Bronchial smooth muscle cell (primary cell): ENCODE results near the gene KDF1. TPM values are rescaled to one million over a fixed set of nuclear protein-coding genes. Genes with fewer than 3 reads are reported as not detected.

Source experiments
- total RNA-seq: library from RNA; depleted of rRNA; stranded (reverse); fragments of >200 nt; gene quantifications from 2 replicates; pipeline ENCODE4 v1.2.1, GENCODE V29; 2014

The KDF1 gene
- under 0.01 and 0.09 TPM in 2 replicates for total RNA-seq

GRCh38 chr1:26959722-26960624, at the start of gene KDF1:
Gene KDF1 (minus strand): TSS chr1:26960468. CDS start chr1:26952380, 8,088 bp downstream.

DNA sequence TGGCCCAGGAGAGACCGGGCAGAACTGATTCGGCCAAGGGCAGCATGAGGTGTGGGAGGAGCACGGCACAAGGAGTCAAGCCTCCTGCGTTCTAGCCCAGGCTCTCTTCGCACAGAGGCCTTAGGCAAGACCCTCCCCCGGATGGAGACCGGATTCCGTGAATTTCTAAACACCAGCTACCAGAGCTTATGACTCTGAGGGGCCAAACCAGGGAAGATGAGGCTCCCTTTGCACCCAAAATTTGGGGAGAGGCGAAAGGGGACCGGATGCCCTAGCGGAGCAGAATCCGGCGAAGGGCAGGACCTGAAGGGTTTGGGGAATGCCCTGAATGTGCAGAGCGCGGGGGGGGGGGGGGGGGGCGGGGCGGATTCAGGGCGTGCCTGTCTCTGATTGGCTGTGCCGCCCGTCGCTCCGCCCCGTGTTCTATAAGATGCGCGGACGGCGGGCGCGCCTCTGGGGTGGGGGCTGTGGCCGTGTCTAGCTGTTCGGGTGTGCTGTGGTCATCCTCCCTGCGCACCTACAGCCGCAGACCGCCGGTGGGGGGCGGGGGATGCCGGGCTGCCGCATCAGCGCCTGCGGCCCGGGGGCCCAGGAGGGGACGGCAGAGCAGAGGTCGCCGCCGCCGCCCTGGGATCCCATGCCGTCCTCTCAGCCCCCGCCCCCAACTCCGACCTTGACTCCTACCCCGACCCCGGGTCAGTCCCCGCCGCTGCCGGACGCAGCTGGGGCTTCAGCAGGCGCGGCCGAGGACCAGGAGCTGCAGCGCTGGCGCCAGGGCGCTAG, 33.2 kb upstream of the KDF1 start, which contains the start of gene TRNP1:
Gene TRNP1 (plus strand): TSS at position 456 of the 783 bp plus-strand sequence. CDS start 95 bp downstream, at position 551.

DNA sequence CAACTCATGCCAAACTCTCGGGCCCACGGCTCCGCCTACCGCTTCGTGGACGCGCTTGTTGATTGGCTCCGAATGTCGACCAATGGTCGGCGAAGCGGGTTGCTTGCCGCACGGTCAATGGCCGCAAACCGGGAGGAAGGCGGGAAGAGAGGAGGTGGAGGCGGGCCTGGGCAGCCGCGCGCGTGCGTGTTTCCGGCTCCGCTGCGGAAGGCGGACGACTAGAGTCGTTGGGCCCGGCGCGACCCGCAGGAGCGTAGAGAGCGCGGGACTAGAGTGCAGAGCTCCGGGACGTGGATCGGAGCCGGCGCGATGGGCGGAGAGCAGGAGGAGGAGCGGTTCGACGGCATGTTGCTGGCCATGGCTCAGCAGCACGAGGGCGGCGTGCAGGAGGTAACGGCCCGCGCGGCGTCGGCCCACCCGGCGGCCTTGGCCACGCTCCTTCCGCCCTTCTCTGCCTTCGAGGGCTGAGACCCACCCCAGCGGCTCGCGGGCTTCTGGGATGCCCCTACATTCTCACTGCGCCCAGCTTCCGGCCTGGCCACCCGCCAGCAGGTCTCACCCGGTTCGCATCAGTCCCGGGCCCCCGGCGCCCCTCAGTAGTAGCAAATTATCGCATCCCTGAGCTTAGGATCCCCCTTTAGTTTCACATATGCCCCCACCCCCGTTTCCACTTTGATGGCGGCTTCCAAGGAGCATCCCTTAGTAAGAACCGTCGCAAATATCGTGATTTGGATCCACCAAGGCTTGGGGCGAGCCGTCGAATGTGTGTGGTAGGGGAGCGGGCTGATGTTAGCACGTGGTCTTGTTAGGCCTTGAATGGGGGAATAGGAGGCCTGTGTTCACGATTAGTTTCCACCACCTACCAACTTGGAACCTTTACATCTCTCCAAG, 38.5 kb downstream of the KDF1 start, which contains the start of gene NUDC:
Gene NUDC (plus strand): TSS at position 204 of the 891 bp plus-strand sequence. CDS start 106 bp downstream, at position 310.

DNA sequence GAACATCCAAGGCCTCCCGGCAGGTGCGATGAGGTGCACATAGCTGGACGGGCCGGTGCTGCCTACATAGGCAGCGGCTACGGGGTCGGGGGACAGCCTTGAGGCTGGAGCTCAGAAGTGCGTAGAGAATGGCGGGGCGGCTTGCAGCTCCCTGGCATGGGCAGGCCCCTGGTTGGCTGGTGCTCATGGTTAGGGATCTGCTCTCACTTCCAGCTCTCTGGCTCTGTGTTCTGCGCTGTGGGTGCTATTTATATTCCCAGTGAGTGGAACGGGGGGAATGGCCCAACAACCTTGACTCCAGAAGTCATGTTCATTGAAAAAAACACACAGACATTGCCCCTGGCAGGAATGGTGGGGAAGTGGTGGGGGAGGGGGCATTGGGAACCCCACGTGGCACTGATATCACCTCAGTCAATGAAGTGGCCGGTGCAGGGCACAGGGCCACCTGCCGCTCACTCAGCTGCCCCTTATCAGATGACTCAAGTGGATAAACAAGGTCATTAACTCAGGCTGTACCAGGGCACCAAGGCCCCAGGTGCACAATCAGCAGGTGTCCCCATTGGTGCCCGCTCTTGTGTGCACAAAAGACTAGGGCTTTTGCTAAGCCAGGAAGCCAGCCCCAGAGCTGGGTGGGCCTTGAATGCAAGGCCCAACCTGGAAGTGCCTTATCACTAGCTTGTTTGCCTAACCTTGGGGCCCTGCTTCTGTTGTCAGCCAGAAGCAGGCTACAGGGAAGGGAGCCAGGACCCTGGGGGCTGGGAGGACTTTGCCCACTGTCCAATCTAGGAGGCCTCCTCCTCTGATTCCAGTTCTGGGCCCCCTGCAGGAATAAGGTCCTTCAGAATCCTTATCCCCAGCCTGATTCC, 46.3 kb downstream of the KDF1 start, which contains the start of gene NR0B2:
Gene NR0B2 (minus strand): TSS at position 222 of the 866 bp plus-strand sequence. CDS start 35 bp downstream, at position 187.

DNA sequence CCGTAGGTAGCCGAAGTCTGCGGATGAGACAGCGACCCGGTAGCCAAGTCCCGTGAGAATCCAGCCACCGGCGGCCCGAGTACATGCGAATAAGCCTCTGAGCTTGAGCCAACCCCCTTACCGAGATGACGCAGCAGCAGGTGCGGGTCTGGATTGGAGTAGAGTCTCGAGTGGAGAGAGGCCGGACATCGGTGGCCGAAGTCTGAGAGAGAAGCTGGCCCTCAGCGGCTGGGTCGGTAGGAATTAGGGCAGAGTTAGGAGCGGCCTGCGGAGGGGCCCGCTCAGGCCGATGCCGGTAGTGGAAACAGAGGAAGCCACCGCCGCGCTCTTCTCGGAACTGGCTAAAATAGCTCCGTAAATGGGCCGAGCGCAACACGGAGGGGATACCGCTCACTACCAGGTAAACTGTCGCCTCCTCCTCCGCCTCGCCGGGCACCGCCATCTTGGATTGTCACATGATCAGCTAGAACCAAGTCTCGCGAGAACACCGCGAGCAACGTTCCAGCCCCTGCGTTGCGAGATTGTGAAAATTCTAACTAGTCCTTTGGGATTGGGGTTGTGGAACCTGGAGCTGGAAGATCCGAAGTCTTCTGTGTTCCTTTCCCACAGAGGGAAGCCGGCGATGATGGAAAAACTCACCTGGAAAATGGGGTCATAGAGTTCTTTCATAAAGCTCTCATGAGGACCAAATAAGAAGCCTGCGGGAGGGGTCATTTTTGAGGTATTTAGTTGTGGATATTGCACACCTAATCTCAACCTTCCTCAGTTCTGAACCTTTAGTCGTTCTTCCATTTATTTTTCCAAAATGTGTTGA, 60.1 kb downstream of the KDF1 start, which contains the start of gene GPATCH3:
Gene GPATCH3 (minus strand): TSS at position 467 of the 814 bp plus-strand sequence. CDS start 25 bp downstream, at position 442.

Other genes starting within 250 kb of the KDF1 start
- 12.2 and 14.7 TPM in 2 replicates for gene PIGV, start 172.5 kb downstream of the KDF1 start, total RNA-seq
- 2.8 and 5.1 TPM in 2 replicates for gene ZDHHC18, start 133.8 kb downstream of the KDF1 start, total RNA-seq
- 0.47 and 1.8 TPM in 2 replicates for gene SFN, start 97.3 kb downstream of the KDF1 start, total RNA-seq
- gene GPN2, start 70.2 kb downstream of the KDF1 start, total RNA-seq: 9.8 and 10.8 TPM in 2 replicates
- 10.6 and 14.1 TPM in 2 replicates for gene GPATCH3, start 60.0 kb downstream of the KDF1 start, total RNA-seq
- gene NR0B2, start 46.5 kb downstream of the KDF1 start, total RNA-seq: not detected in 2 replicates
- gene NUDC, start 38.7 kb downstream of the KDF1 start, total RNA-seq: 24.2 and 24.6 TPM in 2 replicates
- gene TRNP1, start 33.2 kb upstream of the KDF1 start, total RNA-seq: 3.9 and 38.0 TPM in 2 replicates
- 0.77 and 1.7 TPM in 2 replicates for gene TENT5B, start 52.4 kb upstream of the KDF1 start, total RNA-seq
- gene SLC9A1, start 194.7 kb upstream of the KDF1 start, total RNA-seq: 4.4 and 4.6 TPM in 2 replicates